Osteocyte (in vitro differentiated cells): ENCODE data around the gene HMGXB3. TPM values are rescaled to one million over a fixed set of nuclear protein-coding genes. Genes with fewer than 3 reads are reported as not detected.
"Not testable (repeated sequence)": the region's sequence is repeated elsewhere in the genome, so short reads cannot be mapped to it uniquely, and the experiment has no call there.

Experiments
- DNase-seq: peaks from one replicate; pipeline ENCODE4 v3.0.0; 2021; ENCODE audit warnings: mixed read lengths; ENCODE audit not compliant: unreplicated experiment; ENCODE audit errors: extremely low spot score
- H3K27ac Mint-ChIP-seq: one replicate; pipeline ENCODE4 v1.8.0; 2021; ENCODE audit warnings: mild to moderate bottlenecking, mixed read lengths; ENCODE audit not compliant: unreplicated experiment
- H3K27me3 Mint-ChIP-seq: one replicate; pipeline ENCODE4 v1.8.0; 2021; ENCODE audit warnings: mixed read lengths; ENCODE audit not compliant: unreplicated experiment
- H3K36me3 Mint-ChIP-seq: one replicate; pipeline ENCODE4 v1.8.0; 2021; ENCODE audit warnings: mixed read lengths; ENCODE audit not compliant: unreplicated experiment
- H3K4me1 Mint-ChIP-seq: one replicate; pipeline ENCODE4 v1.8.0; 2021; ENCODE audit warnings: mixed read lengths; ENCODE audit not compliant: unreplicated experiment
- H3K4me3 Mint-ChIP-seq: one replicate; pipeline ENCODE4 v1.8.0; 2021; ENCODE audit warnings: mild to moderate bottlenecking, moderate library complexity, mixed read lengths; ENCODE audit not compliant: unreplicated experiment
- H3K9me3 Mint-ChIP-seq: one replicate; pipeline ENCODE4 v1.8.0; 2021; ENCODE audit warnings: mixed read lengths; ENCODE audit not compliant: unreplicated experiment
- total RNA-seq: library from RNA; stranded (reverse); gene quantifications from 2 replicates; pipeline ENCODE4 v1.2.1, GENCODE V29; 2021
- TF ChIP-seq, protein P1 (sequence below): fragments of 200-600 bp; sonication (generic); IDR thresholded peaks from 2 replicates; pipeline ENCODE4 v1.5.0; 2021; ENCODE audit warnings: antibody characterized with exemption, mild to moderate bottlenecking, moderate library complexity

HMGXB3 gene
- total RNA-seq, 1 donor from 2014 or later = 58.6 TPM

DNA sequence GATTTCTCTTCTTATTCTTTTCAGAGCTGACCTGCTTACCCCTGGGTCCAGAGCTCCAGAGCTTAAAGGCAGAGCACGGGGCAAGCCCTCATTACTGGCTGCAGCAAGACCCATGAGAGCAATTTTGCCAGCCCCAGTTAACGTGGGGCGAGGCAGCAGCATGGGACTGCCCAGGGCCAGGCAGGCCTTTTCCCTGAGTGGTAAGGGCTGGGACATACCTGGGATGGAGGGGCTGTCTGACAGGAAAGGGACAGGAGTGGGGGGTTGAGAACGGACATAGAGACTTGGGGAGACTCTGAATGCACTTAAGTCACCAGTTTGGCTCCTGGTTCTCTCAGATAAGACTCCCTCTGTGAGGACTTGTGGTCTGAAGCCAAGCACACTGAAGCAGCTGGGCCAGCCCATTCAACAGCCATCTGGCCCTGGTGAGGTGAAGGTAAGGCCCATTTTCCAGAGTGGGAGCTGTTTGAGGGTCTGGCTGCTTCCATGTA is 26.2 kb downstream of the HMGXB3 start:
- H3K4me1 Mint-ChIP-seq = peaks cover 12% of the 10 kb centered on the region
- H3K4me3 Mint-ChIP-seq = no peak overlapping the region
- no peak for DNase-seq
- H3K27me3 Mint-ChIP-seq = no peaks in the 10 kb centered on the region
- no peaks in the 10 kb centered on the region for H3K9me3 Mint-ChIP-seq
- no peak overlapping the region for H3K27ac Mint-ChIP-seq
- TF ChIP-seq, protein P1, sequence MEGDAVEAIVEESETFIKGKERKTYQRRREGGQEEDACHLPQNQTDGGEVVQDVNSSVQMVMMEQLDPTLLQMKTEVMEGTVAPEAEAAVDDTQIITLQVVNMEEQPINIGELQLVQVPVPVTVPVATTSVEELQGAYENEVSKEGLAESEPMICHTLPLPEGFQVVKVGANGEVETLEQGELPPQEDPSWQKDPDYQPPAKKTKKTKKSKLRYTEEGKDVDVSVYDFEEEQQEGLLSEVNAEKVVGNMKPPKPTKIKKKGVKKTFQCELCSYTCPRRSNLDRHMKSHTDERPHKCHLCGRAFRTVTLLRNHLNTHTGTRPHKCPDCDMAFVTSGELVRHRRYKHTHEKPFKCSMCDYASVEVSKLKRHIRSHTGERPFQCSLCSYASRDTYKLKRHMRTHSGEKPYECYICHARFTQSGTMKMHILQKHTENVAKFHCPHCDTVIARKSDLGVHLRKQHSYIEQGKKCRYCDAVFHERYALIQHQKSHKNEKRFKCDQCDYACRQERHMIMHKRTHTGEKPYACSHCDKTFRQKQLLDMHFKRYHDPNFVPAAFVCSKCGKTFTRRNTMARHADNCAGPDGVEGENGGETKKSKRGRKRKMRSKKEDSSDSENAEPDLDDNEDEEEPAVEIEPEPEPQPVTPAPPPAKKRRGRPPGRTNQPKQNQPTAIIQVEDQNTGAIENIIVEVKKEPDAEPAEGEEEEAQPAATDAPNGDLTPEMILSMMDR = no peak
- peaks cover 51% of the 10 kb centered on the region for H3K36me3 Mint-ChIP-seq

DNA sequence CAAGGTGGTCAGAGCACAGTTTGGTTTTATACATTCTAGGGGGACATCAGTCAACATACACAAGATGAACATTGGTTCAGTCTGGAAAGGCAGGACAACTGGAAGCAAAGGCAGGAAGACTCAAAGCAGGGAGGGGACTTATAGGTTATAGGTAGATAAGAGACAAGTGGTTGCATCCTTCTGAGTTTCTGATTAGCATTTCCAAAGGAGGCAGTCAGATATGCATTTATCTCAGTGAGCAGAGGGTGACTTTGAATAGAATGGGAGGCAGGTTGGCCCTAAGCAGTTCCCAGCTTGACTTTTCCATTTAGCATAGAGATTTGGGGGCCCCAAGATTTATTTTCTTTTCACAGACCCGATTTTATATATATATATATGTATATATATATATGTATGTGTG is 27.5 kb downstream of the HMGXB3 start:
- not testable (repeated sequence) for H3K4me3 Mint-ChIP-seq, H3K4me1 Mint-ChIP-seq, H3K27ac Mint-ChIP-seq, DNase-seq, H3K9me3 Mint-ChIP-seq, H3K27me3 Mint-ChIP-seq
- H3K36me3 Mint-ChIP-seq = peaks cover 54% of the 10 kb centered on the region

DNA sequence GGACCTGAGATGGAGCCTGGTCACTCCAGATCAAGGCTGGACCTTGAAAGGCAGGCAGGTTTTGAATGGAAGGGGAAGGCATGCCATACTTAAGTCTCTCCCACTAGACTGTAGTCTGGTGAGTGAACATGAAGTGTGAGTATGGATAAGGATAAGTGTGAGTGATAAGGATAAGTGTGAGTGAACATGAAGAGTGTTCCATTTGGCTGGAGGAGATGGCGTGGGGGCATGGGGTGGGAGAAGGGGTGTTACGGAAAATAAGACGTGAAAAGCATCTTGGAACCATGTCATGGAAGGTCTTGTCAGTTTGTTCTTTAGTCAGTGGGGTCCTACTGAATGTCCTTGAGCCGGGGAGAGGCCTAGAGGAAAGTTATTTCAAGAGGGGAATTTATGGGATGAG is 32.8 kb downstream of the HMGXB3 start:
- Mint-ChIP-seq H3K27me3 (no peaks in the 10 kb centered on the region), H3K9me3 (no peaks in the 10 kb centered on the region), H3K4me1 (peaks cover 32% of the 10 kb centered on the region), H3K4me3 (no peak overlapping the region), H3K27ac (peak overlapping the region; percentile 59), H3K36me3 (peaks cover 73% of the 10 kb centered on the region)
- no peak for DNase-seq
- TF ChIP-seq, protein P1 = no peak

DNA sequence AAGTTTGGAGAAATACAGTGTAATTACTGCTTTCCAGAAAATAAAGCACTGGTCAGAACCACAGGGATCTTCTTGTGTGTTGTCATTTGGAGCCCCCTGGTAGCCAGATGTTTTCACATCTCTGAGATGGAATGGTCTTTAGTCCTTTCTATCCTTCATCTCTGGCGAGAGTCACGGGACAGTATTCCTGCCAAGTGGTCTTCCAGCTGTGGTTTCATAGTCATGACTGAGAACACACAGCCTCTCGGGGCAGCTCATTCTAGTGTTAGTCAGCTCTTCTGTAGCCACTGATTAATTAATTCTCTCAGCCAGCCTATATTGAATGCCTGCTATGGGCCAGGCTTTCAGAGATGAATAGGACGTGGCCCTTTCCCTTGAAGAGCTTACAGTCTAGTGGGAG is 34.1 kb downstream of the HMGXB3 start:
- Mint-ChIP-seq H3K4me3 (no peak overlapping the region), H3K9me3 (no peaks in the 10 kb centered on the region), H3K27ac (peak overlapping the region; percentile 25), H3K27me3 (no peaks in the 10 kb centered on the region), H3K4me1 (peaks cover 42% of the 10 kb centered on the region), H3K36me3 (peaks cover 70% of the 10 kb centered on the region)
- TF ChIP-seq, protein P1 = no peak
- DNase-seq = no peak

DNA sequence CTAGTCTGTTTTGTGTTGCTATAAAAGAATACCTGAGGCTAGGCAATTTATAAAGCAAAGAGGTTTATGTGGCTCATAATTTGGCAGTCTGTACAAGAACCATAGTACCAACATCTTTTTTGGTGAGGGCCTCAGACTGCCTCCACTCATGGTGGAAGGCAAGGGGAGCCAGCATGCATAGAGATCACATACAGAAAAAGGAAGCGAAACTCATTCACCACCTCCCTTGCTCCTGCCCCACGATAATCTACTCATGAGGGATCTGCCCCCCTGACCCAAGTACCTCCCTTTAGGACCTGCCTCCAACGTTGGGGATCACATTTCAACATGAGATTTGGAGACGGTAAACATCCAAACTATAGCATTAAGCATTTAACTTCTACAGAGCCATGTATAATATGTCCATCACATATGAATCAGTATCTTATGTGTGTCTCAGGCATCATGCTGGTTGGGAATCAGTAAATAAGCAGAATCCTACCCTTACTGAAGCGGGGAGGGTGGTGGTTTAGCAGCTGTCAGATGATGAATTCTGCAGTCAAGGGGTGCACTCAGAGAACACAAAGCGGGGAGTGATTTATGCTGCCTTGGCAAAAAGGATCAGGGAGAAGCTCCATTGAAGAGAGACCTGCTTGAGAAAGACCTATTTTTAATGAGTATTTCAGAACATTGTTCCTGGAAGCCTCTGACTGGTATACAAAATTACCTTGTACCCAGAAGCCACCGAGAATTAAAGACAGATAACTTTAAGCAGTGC is 34.8 kb downstream of the HMGXB3 start:
- H3K36me3 Mint-ChIP-seq = peaks cover 75% of the 10 kb centered on the region
- H3K27ac Mint-ChIP-seq = no peak overlapping the region

More for the DNA sequence above, 34.8 kb downstream of the HMGXB3 start:
- H3K27me3 Mint-ChIP-seq = no peaks in the 10 kb centered on the region
- DNase-seq = no peak
- no peak overlapping the region for H3K4me3 Mint-ChIP-seq
- TF ChIP-seq, protein P1 = no peak
- H3K4me1 Mint-ChIP-seq = peaks cover 42% of the 10 kb centered on the region
- no peaks in the 10 kb centered on the region for H3K9me3 Mint-ChIP-seq
